Measurements from ENCODE around the gene HOXA3. TPM values are rescaled to one million over a fixed set of nuclear protein-coding genes. Genes with fewer than 3 reads are reported as not detected.

The HOXA3 gene
- total RNA-seq, 1 donor from 2014 or later = 6.0 TPM

DNA sequence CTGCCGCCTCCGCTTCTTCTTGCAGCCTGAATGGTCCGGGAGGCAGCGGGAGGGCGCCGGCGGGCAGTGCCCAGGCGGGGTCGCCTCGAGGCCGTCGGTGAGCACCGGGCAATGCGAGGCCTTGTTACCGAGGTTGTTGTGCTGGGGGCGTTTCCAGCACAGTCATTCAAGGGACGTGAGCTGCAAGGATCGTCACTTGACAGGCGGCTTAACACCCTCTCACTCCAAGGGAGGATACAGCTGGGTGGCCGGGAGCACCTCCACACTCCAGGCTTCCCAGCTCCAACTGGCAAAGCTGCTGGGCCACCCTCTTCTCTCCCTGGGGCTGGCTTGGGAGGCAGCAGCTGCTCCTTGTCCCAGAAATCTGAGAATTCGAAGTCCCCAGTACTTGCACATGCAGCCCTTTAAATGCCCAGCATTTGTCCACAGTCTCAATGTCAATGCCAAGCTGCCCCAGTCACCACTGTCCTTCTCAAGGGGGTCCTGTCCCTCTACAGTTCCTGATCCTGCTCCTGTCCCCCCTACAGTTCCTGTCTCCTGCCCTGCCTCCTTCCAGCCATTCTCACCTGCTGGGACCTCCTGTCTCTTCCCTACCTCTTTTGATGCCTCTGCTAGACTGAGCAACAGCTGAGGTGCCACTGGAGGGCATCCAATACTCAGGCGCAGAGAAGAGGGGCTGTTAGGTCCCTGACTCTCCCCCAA lies 37.1 kb upstream of the HOXA3 start:
- DNase-seq = peak; percentile 49

DNA sequence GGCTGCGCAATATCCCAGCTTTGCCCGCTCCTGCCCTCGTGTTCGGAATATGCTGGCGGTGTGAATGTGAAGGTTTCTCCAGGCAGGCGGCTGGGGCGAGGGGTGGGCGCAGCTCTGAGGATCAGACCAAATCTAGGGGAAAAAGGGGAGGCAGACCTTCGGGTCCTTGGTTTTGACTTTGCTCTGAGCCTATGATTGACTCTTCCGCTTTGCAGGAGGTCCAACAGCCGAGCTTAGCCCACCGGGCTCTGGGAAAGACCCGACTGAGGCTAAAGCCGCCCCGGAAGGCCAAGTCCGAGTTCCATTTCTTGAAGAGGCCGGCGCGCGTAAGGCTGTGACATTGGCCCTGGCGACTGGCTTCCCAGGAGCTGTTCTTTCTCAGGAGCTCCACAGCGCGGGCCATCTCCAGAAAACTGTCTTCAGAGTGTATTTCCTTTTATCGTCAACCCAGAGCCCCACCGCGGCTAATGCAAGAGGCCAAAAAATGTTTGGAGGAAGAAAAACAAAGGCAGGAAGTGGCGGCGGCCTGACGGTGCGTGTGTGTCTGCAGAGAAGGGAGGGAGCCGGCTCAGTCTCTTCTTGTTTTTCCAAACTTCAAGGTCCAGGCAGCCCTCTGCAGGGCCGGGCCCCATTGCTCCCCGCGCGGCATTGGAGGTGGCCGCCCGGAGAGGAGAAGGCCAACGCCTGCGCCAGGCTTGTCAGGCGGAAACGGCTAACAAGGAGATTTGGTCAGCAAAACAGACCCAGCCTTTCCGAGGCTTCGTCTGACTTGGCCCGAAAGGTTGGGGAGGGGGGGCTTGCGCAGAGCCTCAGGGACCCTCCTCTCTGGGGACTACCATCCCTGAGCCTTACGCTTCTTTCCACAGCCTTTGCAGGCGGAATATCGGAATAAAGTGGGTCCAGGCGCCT lies 36.3 kb upstream of the HOXA3 start:
- DNase-seq = peak; percentile 49

GRCh38 chr7:27187475-27188385 lies 35.3 kb upstream of the HOXA3 start:
- no peak for DNase-seq

DNA sequence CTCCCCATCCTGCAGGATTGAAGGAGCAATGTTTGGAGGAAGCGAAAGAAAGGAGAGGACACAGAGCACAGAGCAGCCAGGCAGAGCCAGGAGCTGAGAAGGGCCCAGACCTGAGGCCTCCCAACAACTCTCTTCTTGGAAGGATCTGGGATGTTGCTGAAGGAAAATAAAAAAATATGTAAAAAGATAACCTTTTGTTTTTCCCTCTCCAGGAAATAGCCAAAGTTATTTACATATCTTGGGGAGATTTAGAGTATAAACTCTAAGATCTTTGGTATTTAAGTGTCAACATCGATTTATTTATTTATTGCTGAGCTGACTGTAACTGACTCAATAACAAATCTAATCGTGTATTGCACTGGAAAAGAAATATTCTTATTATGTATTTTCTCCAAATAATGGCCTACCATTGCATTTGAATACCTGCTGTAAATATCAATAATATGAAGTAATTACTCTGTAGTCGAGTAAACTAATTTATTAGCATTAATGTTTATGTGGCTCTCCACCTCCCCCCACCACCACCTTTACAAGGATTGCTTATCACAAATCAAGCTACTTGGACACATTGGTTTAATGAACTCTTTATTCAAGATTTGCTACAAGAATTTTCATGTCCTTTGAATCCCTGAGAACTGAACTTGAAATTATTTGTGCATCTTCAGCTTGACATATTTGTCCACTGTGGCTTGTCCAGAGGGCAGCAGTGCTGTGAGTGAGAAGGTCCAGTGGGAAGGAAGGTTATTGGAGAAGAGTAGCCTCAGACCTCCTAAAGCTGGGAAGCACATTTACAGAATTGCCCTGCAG lies 34.5 kb upstream of the HOXA3 start:
- DNase-seq = no peak

DNA sequence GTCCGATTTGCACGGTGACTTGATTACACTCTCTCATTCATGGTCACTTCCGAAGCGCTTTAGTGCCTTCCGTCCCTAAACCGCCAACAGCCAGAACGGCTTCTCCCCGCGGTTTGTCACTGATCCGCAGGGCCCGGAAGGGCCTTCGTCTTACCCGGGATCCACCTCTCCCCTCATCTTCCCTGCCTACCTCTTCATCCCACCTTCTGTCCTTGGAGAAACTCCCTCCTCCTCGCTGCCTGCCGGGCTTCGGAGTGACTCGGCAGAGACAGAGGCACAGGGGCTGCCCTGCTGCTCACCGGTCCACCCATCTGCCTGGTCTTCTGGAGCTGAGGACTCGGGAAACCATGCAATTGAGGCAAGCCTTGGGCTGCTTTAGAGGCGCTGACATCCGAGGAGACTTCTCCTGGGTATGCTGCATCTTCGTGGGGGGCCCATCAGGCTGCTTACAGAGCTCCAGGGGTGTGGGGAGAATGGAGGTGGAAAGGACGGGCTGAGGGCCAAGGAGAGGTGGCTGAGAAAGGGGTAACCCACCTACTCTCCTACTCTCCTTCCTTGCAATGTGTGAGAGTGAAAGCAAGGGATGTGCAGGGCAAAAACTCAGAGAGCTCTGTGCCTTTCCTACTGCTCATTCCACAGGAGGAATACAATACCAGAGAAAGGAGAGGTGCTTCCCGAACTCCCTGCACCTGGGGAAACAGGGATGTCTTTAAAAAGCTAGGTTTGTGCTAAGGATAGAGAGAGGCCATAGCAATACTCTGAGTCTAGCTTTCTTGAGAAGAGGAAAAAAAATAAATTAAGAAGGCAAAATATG lies 33.7 kb upstream of the HOXA3 start:
- no peak for DNase-seq

GRCh38 chr7:27185013-27185853 lies 32.9 kb upstream of the HOXA3 start, which contains the start of gene HOXA11:
Gene HOXA11 (minus strand): TSS chr7:27185232. CDS start chr7:27185144, 88 bp downstream.
- peak; percentile 61 for DNase-seq

- DNase-seq = peak; percentile 63
Measured at GRCh38 chr7:27184337-27185012, 32.1 kb upstream of the HOXA3 start.

GRCh38 chr7:27183682-27184336 lies 31.4 kb upstream of the HOXA3 start:
- DNase-seq = peak; percentile 58

DNA sequence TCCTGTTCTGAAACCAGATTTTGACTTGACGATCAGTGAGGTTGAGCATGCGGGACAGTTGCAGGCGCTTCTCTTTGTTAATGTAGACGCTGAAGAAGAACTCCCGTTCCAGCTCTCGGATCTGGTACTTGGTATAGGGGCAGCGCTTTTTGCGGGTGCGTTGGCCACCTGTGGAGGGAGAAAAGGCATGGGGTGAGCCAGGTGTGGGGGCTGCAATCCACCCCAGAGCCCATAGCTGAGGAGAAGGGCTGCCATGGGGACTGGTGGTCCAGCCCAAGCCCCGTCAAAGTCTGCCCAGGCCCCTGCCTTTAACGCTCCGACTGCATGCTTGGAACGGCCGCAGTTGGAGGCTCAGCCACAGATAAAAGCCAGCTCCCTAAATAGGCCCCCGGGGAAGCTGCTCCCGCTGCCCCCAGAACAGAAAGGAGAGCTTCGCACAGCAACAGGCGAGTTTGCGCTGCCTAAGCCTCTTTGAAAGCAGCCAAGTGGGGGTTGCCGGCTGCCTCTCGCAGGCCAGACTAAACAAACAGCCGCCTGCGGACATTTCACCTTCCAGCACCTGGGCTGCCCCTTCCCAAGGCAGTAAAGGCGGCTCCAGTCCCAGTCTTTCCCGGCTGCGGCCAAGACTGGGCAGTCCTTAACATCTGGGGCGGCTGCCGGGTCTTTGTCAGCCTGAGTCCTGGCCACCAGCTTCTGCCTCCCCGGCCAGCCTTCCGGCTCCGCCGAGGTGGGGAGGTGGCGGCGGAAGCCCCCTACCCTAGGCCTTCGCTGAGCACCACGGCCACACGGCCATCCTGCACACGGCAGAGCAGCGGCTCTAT lies 30.7 kb upstream of the HOXA3 start:
- DNase-seq = no peak

DNA sequence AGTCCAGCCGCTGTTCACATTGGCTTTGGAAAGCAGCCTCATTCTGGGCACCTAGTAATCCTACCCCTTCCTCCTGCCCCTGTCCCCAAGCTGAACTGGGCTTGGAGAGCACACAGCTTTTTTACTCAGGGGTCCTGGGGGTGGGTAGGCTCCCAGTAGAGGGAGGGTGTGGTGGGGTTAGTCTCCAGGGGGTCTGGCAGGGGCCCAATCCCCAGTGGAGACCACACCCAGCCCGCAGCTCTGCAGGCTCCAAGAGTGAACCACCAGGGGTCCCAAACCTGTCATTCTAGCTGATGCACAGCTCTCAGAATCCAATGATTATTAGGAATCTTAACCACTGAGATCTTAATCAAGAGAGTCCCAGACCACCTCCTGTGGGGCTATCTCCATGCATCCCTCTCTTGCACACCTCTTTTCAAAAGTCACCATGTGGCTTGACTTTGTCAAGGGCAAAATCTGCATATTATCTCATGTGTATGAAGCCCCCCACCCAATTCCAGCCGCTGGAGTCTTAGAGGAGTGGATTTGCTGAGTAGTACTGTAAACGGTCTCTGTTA lies 30.0 kb upstream of the HOXA3 start:
- no peak for DNase-seq

- no peak for DNase-seq
Measured at GRCh38 chr7:27181795-27182275, 29.5 kb upstream of the HOXA3 start.

DNA sequence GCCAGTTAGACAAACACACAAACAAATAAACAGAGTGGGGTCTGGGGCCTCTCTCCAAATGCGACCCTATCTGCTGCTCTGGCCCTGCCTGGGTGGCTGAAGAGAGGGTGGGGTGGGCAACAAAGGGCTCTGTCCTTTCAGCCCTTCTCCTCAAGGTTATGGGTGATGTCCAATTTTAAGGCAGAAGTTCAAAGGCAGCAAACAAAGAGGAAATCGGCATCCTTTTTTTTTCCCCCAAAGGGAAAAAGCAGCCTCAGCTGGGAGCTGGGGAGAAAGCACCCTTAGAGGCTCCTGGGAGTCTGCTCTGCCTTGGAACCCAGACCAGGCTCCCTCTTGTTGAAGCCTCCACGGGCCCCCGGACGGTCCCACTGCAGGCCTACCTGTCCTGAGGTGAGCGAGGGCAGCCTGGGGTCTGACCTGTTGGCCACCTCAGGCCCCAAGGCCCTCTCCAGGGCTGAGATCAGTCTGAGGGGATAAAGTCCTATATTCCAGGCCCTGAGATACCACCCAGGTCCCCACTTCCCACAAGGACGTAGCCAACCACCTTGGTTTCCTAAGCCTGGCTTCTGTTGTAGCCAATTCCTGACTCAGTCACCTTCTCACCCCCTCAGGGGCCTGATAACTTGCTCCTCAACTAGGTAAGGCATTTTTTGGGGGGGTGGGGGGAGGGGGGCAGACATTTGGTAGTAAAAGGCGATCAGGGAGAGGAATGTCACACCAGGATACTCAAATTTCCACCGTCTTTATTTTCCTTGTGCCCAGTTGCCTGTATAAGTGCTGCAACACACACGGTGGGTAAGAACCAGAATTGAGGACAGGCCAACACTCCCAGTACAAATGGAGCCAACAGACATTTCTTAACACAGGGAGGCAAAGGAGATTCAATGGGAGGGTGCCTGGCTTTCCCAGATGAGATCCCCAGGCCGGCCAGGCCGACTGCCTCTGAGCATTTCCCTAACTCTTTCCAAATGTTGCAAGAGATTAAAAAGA lies 28.3 kb upstream of the HOXA3 start:
- no peak for DNase-seq

- peak; percentile 84 for DNase-seq
Measured at GRCh38 chr7:27179503-27180430, 27.4 kb upstream of the HOXA3 start.

DNA sequence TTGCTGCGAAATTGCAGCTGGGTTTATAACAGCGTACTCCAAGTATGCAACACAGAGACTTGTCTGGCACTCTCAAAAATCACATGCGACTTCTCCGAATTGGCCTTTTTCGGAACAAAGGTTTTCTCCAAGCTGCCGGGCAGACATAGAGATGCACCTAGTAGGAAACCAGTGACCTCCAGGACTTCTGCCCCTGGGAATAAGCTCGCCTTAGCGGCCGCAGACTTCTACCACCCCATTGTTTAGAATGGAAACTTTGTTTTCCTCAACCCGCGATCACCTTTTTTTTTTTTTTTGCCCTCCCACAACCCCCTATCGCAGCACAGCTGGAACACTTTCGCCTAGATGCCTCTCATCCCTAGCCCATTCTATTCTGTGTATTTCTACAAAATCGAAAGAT lies 26.6 kb upstream of the HOXA3 start:
- no peak for DNase-seq

DNA sequence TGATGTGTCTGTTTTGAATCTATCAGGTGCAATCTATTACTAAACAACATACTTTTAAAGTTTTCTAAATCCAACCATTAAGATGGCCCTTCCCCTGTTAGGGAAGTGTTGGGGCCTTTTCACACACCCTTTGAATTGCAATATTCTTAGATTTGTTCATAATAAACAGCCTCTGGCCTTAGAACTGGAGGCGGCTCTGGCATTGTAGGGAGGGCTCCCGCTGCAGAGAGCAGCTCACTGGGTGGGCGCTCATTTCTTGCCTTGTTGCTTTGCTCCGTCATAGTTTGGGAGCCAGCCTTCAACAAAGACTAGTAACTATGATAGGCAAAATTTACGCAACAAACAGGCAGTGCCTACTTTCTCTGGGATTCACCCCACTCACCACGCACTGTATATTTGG lies 26.0 kb upstream of the HOXA3 start:
- no peak for DNase-seq
